ENCODE results near the gene BEND7. TPM values are rescaled to one million over a fixed set of nuclear protein-coding genes. Genes with fewer than 3 reads are reported as not detected.

The BEND7 gene
- total and polyA plus RNA-seq, 2 of the 8 experiments (the other 6 are each of a cell fraction or from before 2014, with no cell fraction given), result 1.9 to 8.2 TPM

DNA sequence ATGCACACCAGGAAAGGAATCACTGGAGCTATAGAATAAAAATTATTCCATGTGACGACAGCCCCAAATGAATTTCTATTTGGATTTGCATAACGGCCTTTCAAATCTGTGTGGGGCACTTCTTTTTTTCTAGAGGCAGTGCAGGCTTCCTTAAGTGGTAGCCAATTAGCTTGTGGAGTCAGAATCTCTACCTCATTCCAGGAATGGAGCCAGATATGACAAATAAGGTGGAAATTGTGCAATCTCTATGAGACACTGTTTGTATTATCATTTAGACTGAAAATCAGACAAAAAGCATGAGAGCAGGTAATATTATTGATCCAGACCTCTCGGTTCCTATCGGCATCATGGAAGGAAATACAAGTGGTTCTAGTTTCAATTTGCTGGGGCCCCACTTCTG, 78.7 kb downstream of the BEND7 start (continued):
- TF ChIP-seq RNF2 (IDR thresholded peaks at IDR 0.05; ENCODE audit: borderline replicate concordance, low read depth, low read length, missing control alignments, poor library complexity, severe bottlenecking) (no peak), KDM4A (IDR thresholded peaks at IDR 0.05; ENCODE audit: low read depth, low read length, severe bottlenecking) (no peak), GABPA (IDR thresholded peaks at IDR 0.05; ENCODE audit: borderline replicate concordance, insufficient read depth, low read length) (no peak)
